UCSD-AML1 (cell line): ENCODE measurements around the gene LTF.
A peak's percentile ranks its signal among the peaks of the same experiment; 100 is the strongest.
"Not testable (repeated sequence)": the region's sequence is repeated elsewhere in the genome, so short reads cannot be mapped to it uniquely, and the experiment has no call there.

Source experiments
- DNase-seq: peaks from one replicate; lab custom pipeline; 2025; ENCODE audit not compliant: unreplicated experiment; lab: John Stamatoyannopoulos, UW

LTF gene

DNA sequence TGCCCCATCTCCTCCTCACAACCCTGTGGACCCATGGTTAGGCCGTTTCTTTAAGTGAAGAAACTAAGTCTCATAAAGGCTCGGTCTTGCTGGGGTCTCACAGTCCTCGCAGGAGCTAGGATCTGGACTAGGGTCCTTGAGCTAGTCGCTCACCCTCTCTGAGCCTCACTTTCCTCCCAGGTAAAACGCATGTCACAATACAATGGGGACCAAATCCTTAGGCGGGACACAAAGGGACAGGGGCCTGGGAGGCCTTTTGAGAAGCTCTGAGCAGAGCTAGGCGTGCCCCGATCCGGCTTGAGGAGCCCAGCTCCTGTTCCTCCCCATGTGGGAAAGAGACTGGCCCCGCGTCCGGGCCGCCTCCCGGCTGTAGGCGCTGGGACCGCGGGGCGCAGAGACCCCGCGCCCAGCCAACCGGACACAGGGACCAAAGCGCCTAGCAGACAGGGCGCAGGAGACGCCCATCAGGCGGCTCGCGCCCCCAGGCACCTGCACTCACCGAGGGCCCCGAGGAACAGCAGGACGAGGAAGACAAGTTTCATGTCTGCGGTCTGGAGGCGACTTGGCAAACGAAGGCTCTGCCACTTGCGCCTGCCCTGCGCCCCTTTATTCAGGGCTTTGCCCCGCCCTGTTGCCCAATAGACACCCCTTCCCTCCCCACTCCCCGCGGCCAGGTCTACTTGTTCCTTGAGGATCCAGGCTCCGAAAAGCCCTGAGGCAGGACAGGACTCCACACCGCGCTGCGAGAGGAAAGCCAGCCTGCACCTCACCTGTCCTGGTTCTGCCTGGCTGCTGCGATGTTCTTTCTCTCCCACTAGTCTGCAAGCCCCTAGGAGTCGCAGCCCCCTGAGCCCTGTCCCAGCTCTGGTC lies at the start of gene LTF:
TSS of gene LTF (minus strand) at position 580 of the 870 bp plus-strand sequence. CDS start at position 542, 38 bp downstream.
- DNase-seq = no peak

DNA sequence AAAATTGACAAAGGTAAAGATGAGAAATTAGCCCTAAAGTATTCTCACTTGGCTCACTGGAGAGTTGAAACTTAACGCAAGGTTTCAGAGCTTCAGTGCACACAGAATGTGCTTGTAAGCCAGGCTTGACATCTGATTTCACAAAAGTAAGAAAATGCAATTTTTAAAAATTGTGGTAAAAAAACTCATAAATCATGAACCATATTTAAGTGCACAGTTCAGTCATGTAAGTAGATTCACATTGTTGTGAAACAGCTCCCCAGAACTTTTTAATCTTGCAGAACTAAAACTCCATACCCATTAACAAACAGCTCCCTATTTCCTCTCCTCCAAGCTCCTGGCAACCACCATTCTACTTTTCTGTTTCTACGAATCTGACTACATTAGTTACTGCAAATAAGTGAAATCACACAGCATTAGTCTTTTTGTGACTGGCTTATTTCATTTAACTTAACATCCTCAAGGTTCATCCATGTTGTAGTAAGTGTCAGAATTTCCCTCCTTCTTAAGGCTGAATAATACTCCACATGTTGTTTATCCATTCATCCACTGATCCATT lies 47.6 kb upstream of the LTF start:
- no peak for DNase-seq

DNA sequence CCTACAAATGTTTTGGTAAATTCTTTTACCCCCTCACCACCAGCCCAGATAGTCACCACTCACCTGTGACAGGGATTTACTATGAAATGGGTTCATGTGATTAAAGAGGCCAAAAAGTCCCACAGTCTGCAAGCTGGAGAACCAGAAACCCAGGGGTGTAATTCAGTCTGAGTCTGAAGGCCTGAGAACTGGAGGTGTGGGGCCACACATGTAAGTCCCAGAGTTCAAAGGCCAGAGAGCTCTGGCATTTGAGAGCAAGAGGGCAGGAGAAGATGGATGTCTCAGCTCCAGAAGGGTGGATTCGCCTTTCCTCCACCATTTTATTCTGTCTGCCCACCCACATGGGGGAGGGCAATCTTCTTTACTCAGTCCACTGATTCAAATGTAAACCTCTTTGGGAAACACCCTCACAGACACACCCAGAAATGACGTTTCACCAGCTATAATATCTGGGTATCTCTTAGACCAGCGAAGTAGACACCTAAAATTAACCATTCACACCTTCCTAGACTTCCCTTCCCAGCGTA lies 45.0 kb upstream of the LTF start:
- DNase-seq = no peak

DNA sequence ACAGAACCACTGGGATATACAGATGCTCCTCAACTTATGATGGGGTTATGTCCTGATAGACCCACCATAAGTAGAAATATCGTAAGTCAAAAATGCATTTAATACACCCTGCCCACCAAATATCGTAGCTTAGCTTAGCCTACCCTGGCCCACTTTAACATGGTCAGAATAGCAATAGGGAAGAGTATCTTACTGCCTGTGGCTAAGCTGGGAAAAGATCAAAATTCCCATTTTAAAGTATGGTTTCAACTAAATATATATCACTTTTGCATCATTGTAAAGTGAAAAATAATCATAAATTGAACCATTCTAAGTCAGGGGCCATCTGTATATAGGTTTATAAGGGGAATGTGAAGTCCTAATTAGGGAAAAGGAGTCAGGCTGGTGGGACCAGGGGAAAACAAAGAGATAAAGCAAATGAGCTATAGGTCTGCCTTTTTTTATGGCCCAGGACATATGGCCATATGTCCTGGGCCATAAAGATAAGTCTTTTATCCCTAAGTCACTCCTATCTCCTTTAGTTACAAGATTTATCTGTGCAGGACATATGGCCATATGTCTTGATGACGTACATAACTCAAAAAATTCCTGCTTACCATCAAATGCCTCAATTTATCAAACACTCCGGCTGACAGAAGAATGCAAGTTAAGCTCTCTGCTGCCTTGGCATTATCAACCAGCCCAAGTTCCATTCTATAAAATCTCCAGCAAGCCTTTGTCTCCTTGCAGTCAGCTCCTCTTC lies 44.3 kb upstream of the LTF start:
- no peak for DNase-seq

DNA sequence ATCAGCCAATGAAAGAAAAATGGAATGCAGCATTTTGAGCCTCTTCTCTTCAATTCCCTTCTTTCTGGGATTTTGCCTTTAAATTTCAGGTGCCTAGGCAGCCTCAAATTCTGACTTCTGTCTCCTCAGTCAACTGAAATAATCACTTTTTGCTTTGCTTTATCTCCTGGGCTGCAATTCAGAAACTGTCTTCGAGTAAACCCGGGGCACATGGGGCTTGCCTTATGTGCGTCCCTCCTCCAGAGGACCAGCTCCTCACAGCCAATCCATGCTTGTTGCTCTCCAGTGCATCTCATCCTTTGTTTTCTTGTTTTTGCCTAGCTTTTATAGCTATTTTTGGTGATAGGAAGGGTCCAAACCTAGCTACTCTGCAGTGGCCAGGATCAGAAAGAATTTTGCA lies 41.8 kb upstream of the LTF start:
- DNase-seq = no peak

DNA sequence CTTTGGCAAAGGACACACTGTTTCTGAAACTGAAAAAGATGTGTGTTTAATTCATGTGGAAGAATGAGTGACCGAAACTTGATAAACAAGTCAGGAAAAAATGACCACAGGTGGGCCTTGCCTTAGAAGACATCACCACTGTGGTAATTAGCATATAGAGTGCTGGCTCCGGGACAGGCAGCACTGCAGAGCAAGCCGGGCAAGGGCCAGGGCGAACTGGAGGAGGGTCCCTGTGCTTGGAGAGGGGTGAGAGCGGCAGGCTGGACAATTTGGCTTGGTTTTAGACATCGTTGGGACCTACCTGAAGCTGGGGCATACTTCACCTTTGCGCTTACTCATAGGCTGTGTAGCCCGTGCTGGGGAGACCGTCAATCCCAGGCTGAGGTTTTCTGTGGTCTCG lies 41.2 kb upstream of the LTF start:
- no peak for DNase-seq

DNA sequence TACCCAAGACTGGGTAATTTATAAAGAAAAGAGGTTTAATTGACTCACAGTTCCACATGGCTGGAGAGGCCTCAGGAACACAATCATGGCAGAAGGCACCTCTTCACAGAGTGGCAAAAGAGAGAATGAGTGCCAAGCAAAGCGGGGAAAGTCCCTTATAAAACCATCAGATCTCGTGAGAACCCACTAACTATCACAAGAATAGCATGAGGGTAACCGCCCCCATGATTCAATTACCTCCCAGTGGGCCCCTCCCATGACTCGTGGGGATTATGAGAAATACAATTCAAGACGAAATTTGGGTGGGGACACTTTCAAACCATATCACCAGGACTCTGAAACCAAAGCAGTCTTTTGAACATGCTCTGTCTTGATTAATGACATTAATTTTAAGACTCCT lies 40.1 kb upstream of the LTF start:
- DNase-seq = no peak

DNA sequence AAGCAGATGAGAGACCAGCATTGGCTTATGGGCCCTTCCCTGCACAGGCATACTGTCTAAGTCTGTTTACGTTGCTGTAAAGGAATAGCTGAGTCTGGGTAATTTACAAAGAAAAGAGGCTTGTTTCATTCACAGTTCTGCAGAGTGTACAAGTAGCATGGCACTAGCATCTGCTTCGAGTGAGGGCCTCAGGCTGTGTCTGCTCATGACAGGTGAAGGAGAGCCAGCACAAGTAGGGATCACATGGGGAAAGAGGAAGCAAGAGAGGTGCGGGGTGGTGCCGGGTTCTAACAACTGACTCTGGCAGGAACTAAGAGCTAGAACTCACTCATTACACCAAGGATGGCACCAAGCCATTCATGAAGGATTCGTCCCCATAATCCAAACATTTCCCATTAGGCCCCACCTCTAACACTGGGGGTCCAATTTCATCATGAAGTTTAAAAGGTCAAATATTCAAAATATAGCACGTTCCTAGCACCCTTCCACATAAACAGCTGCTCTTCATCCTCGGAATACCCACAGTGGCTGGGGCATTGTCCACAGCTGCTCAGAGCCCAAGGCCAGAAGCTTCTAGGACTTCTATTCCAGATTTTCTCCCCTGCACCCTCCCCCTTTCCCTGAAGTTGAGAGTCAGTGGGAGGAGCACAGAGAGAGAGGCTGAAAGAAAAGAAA lies 38.6 kb upstream of the LTF start:
- DNase-seq = no peak

DNA sequence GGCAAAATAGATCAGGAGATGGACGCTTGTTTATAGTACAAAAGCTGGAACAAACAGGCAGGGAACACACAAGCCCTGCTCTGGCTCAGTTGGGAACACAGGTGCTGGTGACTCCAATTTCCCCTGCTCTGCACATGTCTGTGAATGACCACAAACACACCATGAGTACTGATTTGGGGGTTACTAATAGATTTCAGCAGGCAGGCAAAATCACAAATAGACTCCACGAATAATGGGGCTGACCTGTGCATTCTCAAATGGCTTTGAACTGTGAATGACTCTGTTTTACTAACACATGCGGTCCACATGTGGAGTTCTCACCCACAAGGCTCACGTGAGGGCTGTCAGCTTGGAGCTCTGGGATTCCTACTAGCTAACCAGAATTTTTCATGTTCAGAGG lies 37.0 kb upstream of the LTF start:
- DNase-seq = no peak

DNA sequence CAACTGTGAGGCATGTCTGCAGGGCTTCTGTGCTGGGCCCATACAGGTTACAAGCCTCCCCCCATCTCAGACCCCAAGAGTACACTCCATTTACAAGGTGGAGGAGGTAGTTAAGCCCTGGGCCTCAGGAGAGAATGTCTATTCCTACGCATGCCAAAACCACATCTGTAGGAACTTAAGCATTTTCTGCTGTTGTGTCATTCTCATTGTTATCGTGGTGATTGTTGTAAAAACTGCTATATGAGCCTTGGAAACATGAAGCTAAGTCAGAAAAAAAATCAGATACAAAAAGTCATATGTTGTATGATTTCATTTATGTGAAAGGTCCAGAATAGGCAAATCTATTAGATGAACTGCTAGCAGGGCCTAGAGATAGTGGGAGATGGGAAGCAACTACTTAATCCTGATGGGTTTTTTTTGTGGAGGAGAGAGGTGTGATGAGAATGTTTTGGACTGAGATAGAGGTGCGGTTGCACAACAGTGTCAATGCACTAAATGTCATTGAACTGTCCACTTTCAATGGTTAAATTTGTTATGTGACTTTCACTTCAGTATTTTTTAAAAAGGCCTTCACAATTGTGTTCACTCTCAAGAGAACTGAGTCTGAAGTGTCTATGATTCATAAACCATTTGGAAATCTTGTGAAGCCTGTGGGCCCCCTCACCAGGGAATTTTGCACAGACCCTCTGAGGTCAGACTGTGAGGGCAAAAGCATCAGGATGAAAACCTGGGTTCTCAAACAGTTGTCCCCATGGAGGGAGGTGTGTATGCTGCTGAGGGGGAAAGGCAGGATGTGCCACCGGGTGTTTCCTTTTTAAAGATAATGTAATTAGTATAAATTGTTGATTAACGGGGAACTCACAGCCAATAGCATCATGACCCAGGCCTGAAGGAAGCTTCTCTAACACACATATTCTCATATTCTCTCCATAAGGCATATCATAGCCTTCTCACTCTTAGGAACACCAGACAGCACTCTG lies 36.2 kb upstream of the LTF start:
- no peak for DNase-seq

DNA sequence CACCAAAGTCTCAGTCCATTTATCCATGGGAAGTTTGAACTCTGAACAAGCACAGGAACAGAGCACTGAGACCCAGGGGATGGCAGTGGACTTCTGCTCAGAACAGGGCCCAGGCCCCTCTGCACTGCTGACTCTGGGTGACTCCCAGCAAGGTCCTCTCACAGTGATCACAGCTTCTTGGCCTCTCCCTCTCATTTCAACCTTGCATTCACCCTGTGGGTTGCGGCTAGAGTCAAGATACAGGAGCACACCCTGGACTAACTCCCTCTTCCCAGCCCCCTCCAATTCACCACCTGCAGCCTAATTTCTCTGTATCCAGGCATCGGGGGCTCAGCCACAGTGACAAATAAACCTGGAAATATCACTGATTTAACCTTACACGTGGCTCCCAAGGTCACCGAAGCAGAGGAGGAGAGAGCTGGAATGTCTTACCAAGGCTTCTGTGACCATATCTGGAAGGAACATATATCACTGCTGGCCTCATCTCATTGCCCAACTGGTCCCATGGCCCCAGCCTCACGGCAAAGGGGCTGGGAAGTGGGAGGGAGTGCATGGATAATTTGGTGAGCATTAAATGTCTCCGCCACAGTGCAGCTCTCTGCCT lies 34.3 kb upstream of the LTF start:
- DNase-seq = no peak

DNA sequence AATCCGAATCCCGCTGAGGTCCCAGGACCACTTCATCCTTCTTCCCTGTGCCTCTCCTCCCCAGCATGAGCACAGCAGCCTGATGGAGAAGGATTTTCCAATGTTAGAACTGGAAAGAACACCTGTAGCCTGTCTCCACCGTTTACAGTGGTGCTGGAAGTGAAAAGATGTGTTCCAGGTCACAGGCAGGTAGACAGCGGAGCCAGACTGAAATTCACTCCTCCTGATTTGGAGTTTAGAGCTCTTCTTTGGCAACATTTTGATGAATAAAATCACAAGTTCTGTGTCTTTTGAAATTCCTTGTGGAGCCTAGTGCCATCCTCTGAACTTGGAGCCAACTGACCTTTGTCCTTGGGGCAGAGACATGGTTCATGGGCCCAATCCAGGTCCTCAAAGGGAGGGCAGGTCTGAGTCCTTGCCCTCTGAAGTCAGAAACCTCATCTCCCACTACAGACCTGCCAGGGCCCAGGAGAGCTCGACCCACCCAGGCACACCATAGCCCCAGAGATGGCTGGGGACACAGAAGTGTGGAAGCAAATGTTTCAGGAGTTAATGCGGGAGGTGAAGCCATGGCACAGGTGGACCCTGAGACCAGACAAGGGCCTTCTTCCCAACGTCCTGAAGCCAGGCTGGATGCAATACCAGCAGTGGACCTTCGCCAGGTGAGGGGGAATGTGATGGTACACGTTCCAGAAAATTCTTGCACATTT lies 33.0 kb upstream of the LTF start, which contains the start of gene RTP3:
TSS of gene RTP3 (plus strand) at position 421 of the 710 bp plus-strand sequence. CDS start at position 508, 87 bp downstream.
- DNase-seq = no peak

DNA sequence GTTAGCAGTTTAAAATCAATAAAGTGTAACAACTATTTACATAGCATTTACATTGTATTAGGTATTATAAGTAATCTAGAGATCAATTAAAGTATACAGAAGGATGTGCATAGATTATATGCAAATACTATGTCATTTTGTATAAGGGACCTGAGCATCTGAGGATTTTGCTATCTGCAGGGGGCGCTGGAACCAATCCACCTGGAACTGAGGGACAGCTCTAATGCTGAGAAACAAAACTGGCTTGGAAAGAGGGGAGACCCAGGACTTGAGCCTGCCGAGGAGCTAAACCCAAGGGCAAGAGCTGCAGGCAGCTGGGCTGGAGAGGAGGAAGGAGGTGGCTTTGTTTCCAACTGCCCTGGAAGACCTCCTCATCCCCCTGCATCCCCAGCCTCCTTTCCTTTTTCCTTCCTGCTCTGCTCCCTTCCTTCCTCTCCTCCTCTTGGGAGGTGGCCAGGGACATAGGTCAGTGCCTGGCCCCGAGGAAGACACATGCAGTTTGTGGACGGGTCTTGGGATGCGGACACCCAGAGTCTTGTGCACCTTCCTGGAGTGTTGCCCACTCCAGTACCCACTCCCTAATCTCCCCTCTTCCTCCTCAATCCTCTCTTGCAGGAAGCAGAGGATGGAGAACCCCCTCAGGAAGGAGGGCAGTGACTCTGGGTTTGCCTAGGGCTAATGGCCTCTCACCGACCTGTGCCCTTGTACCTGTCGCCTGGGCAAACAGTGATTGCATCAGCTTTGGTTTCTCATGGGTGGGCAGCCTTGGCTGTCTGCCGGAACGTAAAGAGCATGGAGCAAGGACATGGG lies 32.2 kb upstream of the LTF start:
- DNase-seq = peak; percentile 43

DNA sequence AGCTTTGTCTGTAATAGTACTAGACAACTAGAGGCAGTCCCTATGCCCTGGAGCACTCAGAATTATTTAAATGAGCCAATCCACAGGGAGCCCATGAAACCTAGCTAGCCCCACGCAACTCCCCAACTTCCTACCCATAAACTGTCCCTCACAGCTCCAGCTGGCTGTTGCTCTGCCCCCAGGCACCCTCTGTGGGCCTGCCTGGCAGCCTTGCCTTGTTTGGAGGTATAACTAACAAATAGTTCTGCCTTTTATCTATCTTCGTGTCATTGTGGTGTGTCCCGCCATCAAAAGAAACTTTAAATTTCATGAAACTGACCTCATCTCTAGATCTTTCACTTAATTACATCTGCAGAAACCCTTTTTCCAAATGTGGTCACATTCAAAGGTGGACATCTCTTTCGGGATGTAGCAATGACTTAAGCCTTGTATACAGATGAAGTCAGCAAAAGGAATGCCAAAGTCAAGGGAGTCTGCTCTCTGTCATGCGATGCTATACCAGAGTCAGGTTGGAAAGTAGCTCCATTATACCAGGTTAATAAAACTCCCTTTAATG lies 31.3 kb upstream of the LTF start:
- DNase-seq = no peak

DNA sequence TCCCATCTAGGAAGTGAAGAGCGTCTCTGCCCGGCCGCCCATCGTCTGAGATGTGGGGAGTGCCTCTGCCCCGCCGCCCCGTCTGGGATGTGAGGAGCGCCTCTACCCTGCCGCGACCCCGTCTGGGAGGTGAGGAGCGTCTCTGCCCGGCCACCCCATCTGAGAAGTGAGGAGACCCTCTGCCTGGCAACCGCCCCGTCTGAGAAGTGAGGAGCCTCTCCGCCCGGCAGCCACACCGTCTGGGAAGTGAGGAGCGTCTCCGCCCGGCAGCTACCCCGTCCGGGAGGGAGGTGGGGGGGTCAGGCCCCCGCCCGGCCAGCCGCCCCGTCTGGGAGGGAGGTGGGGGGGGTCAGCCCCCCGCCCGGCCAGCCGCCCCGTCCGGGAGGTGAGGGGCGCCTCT lies 29.8 kb upstream of the LTF start:
- not testable (repeated sequence) for DNase-seq

DNA sequence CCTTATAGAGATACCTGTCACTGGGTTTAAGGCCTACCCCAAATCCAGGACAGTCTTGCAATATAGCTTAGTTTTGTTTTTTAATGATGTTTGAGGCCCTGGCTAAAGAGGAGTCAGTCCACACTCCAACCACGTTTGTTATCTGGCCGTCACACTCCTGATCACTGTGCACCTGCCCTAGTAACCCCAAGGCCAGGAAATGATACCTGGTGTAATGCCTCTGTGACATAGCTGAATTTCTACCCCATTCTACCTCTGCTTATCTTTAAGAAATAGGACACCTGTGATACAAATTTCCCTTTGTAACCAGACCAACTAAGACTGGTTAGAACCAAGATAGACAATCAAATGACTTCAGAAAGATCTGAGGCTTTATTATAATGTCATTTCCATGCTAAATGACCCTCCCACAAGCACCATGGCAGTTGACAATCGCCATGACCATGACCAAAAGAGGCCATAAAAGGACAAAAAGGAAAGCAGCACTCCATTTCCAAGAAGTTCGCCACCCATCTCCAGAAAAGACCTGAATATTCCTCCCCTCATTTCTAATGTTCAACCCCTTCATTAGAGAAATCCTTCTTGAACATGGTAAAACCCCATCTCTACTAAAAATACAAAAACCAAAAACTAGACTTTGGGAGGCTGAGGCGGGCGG lies 28.3 kb upstream of the LTF start:
- DNase-seq = no peak
